ENCODE measurements around the gene RNF213.
A peak's percentile ranks its signal among the peaks of the same experiment; 100 is the strongest.
"Not testable (repeated sequence)": the region's sequence is repeated elsewhere in the genome, so short reads cannot be mapped to it uniquely, and the experiment has no call there.

RNF213 gene

GRCh38 chr17:80396157-80397033, 135.7 kb downstream of the RNF213 start:
- no peak for DNase-seq

GRCh38 chr17:80397034-80397387, 136.4 kb downstream of the RNF213 start:
- no peak for DNase-seq

- no peak for DNase-seq
Observed at GRCh38 chr17:80397686-80398085, 137.0 kb downstream of the RNF213 start.

- not testable (repeated sequence) for DNase-seq
Observed at GRCh38 chr17:80401086-80401485, 140.4 kb downstream of the RNF213 start.

- not testable (repeated sequence) for DNase-seq
Observed at GRCh38 chr17:80402102-80402501, 141.4 kb downstream of the RNF213 start.

GRCh38 chr17:80402959-80403358, 142.3 kb downstream of the RNF213 start:
- DNase-seq = no peak

GRCh38 chr17:80406146-80406545, 145.5 kb downstream of the RNF213 start:
- DNase-seq = no peak

GRCh38 chr17:80407917-80408316, 147.3 kb downstream of the RNF213 start:
- DNase-seq = not testable (repeated sequence)

GRCh38 chr17:80408872-80409271, 148.2 kb downstream of the RNF213 start:
- DNase-seq = no peak

- no peak for DNase-seq
Observed at GRCh38 chr17:80409626-80410025, 149.0 kb downstream of the RNF213 start.

- DNase-seq = not testable (repeated sequence)
Observed at GRCh38 chr17:80410441-80411087, 149.9 kb downstream of the RNF213 start.

- DNase-seq = peak in 1 of 6 experiments; percentile 9
Observed at GRCh38 chr17:80413771-80414507, 153.3 kb downstream of the RNF213 start.

GRCh38 chr17:80414508-80414802, 153.8 kb downstream of the RNF213 start:
- DNase-seq = peak in 2 of 6 experiments; percentile 14 to 47

GRCh38 chr17:80414803-80415625, 154.4 kb downstream of the RNF213 start, which contains the start of gene ENDOV:
TSS of gene ENDOV (plus strand) at chr17:80415167. CDS start at chr17:80415195, 28 bp downstream.
- DNase-seq = peak; percentile 88 to 95 (median 92)

GRCh38 chr17:80415626-80416137, 155.0 kb downstream of the RNF213 start:
- DNase-seq = no peak

- DNase-seq = no peak
Observed at GRCh38 chr17:80416260-80416939, 155.7 kb downstream of the RNF213 start.

- DNase-seq = no peak
Observed at GRCh38 chr17:80416940-80417293, 156.3 kb downstream of the RNF213 start.

GRCh38 chr17:80418589-80418988, 157.9 kb downstream of the RNF213 start:
- no peak for DNase-seq

- no peak for DNase-seq
Observed at GRCh38 chr17:80419255-80419654, 158.6 kb downstream of the RNF213 start.

- no peak for DNase-seq
Observed at GRCh38 chr17:80421381-80422090, 160.9 kb downstream of the RNF213 start.

- no peak for DNase-seq
Observed at GRCh38 chr17:80422276-80422675, 161.6 kb downstream of the RNF213 start.

Data from stimulated activated naive CD4-positive, alpha-beta T cell (primary cell).